Keratinocyte (primary cell): ENCODE measurements around the gene PCDHGB1. TPM values are rescaled to one million over a fixed set of nuclear protein-coding genes. Genes with fewer than 3 reads are reported as not detected.

ENCODE experiments used
- DNase-seq: peaks from one replicate; pipeline ENCODE4 v3.0.0-alpha.2; 2011; ENCODE audit warnings: low read depth, missing footprints, low spot score
- FAIRE-seq: peaks from 2 replicates; lab custom pipeline; 2011; peaks lifted over from hg19 to GRCh38; lab: Jason Lieb, UNC
- H2AFZ ChIP-seq: 2 replicates; pipeline ENCODE4 v1.6.0; 2012; ENCODE audit warnings: low read length, control low read depth, inconsistent platforms; ENCODE audit not compliant: control insufficient read depth
- H3K27ac ChIP-seq: 2 replicates; pipeline ENCODE4 v1.5.1; 2011; ENCODE audit warnings: low read length; ENCODE audit not compliant: control insufficient read depth, insufficient read depth
- H3K27me3 ChIP-seq: 3 replicates; pipeline ENCODE4 v1.6.0; 2011; ENCODE audit warnings: low read length; ENCODE audit not compliant: control insufficient read depth, insufficient read depth; ENCODE audit errors: extremely low read depth
- H3K36me3 ChIP-seq, 2 experiments: 2 replicates in 1 of 2; 3 replicates in 1 of 2; pipeline ENCODE4 v1.5.1; 2011; ENCODE audit warnings: low read length in 2 of 2, mild to moderate bottlenecking in 1 of 2; ENCODE audit not compliant: control insufficient read depth in 2 of 2, insufficient read depth in 2 of 2; ENCODE audit errors: extremely low read depth in 1 of 2
- H3K4me1 ChIP-seq: 3 replicates; pipeline ENCODE4 v1.5.1; 2011; ENCODE audit warnings: low read length; ENCODE audit not compliant: control insufficient read depth, insufficient read depth; ENCODE audit errors: extremely low read depth
- H3K4me2 ChIP-seq: 3 replicates; pipeline ENCODE4 v1.6.0; 2011; ENCODE audit warnings: low read depth, low read length; ENCODE audit not compliant: control insufficient read depth, insufficient read depth; ENCODE audit errors: extremely low read depth
- H3K4me3 ChIP-seq, 3 experiments: fragments of 200-600 bp in 1 of 3; sonication (generic) in 1 of 3; 2 replicates in 2 of 3; 3 replicates in 1 of 3; pipeline ENCODE4 v1.5.1; 2011 to 2016; ENCODE audit warnings: low read length in 3 of 3, mild to moderate bottlenecking in 3 of 3, control low read depth in 2 of 3, inconsistent platforms in 1 of 3, low read depth in 1 of 3, mixed read lengths in 1 of 3, mixed run types in 1 of 3, moderate library complexity in 1 of 3; ENCODE audit not compliant: control insufficient read depth in 2 of 3, insufficient read depth in 2 of 3; ENCODE audit errors: extremely low read depth in 1 of 3
- H3K79me2 ChIP-seq: 2 replicates; pipeline ENCODE4 v1.6.0; 2012; ENCODE audit warnings: low read length; ENCODE audit not compliant: control insufficient read depth, insufficient read depth
- H3K9ac ChIP-seq: 3 replicates; pipeline ENCODE4 v1.6.0; 2011; ENCODE audit warnings: low read length; ENCODE audit not compliant: control insufficient read depth, insufficient read depth; ENCODE audit errors: extremely low read depth
- H3K9me1 ChIP-seq: 3 replicates; pipeline ENCODE4 v1.6.0; 2011; ENCODE audit warnings: low read length; ENCODE audit not compliant: control insufficient read depth, insufficient read depth; ENCODE audit errors: extremely low read depth
- H3K9me3 ChIP-seq: 2 replicates; pipeline ENCODE4 v1.5.1; 2012; ENCODE audit warnings: low read depth, low read length; ENCODE audit not compliant: control insufficient read depth
- H4K20me1 ChIP-seq: 3 replicates; pipeline ENCODE4 v1.6.0; 2011; ENCODE audit warnings: low read length; ENCODE audit not compliant: control insufficient read depth, insufficient read depth; ENCODE audit errors: extremely low read depth
- CTCF ChIP-seq, 3 experiments: IDR thresholded peaks in 1 of 3; conservative IDR thresholded peaks in 1 of 3; optimal IDR thresholded peaks in 1 of 3; 2 replicates in 2 of 3; 3 replicates in 1 of 3; pipeline versions ENCODE3 to v1.5.1; 2011; ENCODE audit warnings: low read length in 3 of 3, mild to moderate bottlenecking in 3 of 3, moderate library complexity in 2 of 3, control low read depth in 1 of 3, inconsistent platforms in 1 of 3; ENCODE audit not compliant: insufficient read depth in 2 of 3; ENCODE audit errors: extremely low read depth in 1 of 3
- EZH2 ChIP-seq: IDR thresholded peaks from one replicate; pipeline ENCODE4 v1.6.1; 2012; ENCODE audit warnings: inconsistent platforms, mild to moderate bottlenecking, low read length, moderate library complexity
- dilution Hi-C: fragments of 300-500 bp; cut with MboI; formaldehyde crosslinking; loops from one replicate; pipeline ENCODE4 v1.7.0; 2020; ENCODE audit warnings: low sequenced_read_pairs; ENCODE audit not compliant: extremely low pct_ligation_motif_present
- polyA plus RNA-seq, 5 experiments: library from polyadenylated mRNA; depleted of rRNA in 3 of 5; stranded (reverse) in 3 of 5; stranded (forward) in 1 of 5; unstranded in 1 of 5; fragments of >200 nt; gene quantifications; 1 replicate in 1 of 5; 2 replicates in 3 of 5; 3 replicates in 1 of 5; pipeline versions ENCODE4 v1.2.1 to v1.2.3, GENCODE V29; 2011 to 2012; ENCODE audit warnings: missing spikeins in 2 of 5, low read depth in 1 of 5, low replicate concordance in 1 of 5

The PCDHGB1 gene
- polyA plus RNA-seq, 1 donor (not counting 4 experiments of a cell fraction or from before 2014, with no cell fraction given): 0.08 TPM

GRCh38 chr5:141363952-141364660 lies 14.2 kb downstream of the PCDHGB1 start, which contains the start of gene PCDHGA5:
Gene PCDHGA5, plus strand, starts transcription at chr5:141364162. Its CDS starts 169 bp downstream, at chr5:141364331.
- dilution Hi-C loops: no loop called here
- FAIRE-seq (no peak), DNase-seq (no peak)
- Histone ChIP-seq H3K36me3 (no peaks in the 10 kb centered on the region), H2AFZ (no peak within 1 kb of the TSS), H3K79me2 (no peaks in the 10 kb centered on the region), H3K27ac (no peak within 1 kb of the TSS), H4K20me1 (no peaks in the 10 kb centered on the region), H3K9me3 (peaks cover 24% of the 10 kb centered on the region), H3K9me1 (no peaks in the 10 kb centered on the region), H3K4me2 (no peak within 1 kb of the TSS), H3K27me3 (peaks cover 40% of the 10 kb centered on the region), H3K4me1 (no peaks in the 10 kb centered on the region), H3K4me3 (no peak within 1 kb of the TSS), H3K9ac (no peak within 1 kb of the TSS)
- TF ChIP-seq EZH2 (no peak), CTCF (optimal IDR thresholded peaks at IDR 0.05 in 1 of 3, IDR thresholded peaks at IDR 0.05 in 1 of 3, conservative IDR thresholded peaks at IDR 0.05 in 1 of 3; ENCODE audit: extremely low read depth in 1 of 3, insufficient read depth in 2 of 3, low read length in 3 of 3) (no peak)

- Histone ChIP-seq H3K27me3 (peaks cover 42% of the 10 kb centered on the region), H3K27ac (no peak overlapping the region), H2AFZ (no peak overlapping the region), H3K9me3 (peaks cover 24% of the 10 kb centered on the region), H4K20me1 (no peaks in the 10 kb centered on the region), H3K4me1 (no peaks in the 10 kb centered on the region), H3K9me1 (no peaks in the 10 kb centered on the region), H3K4me3 (no peak overlapping the region), H3K9ac (no peak overlapping the region), H3K79me2 (no peaks in the 10 kb centered on the region), H3K4me2 (no peak overlapping the region), H3K36me3 (no peaks in the 10 kb centered on the region)
- no peak for DNase-seq
- FAIRE-seq: no peak
- no peak for TF ChIP-seq CTCF (optimal IDR thresholded peaks at IDR 0.05 in 1 of 3, IDR thresholded peaks at IDR 0.05 in 1 of 3, conservative IDR thresholded peaks at IDR 0.05 in 1 of 3; ENCODE audit: extremely low read depth in 1 of 3, insufficient read depth in 2 of 3, low read length in 3 of 3)
- no peak for TF ChIP-seq EZH2
- dilution Hi-C loops: no loop called here
Observed at GRCh38 chr5:141366016-141366896, 16.4 kb downstream of the PCDHGB1 start.
